Fibroblast of villous mesenchyme (primary cell): ENCODE results near the gene NLGN1. TPM values are rescaled to one million over a fixed set of nuclear protein-coding genes. Genes with fewer than 3 reads are reported as not detected.

Source experiments
- DNase-seq: peaks from one replicate; pipeline ENCODE4 v3.0.0-alpha.2; 2010; ENCODE audit warnings: low read depth
- H3K4me3 ChIP-seq: 2 replicates; pipeline ENCODE4 v1.5.1; 2011; ENCODE audit warnings: low read depth, mild to moderate bottlenecking, low read length
- CTCF ChIP-seq: IDR thresholded peaks from 2 replicates; pipeline ENCODE4 v1.5.1; 2012; ENCODE audit warnings: low read depth, mild to moderate bottlenecking, low read length; ENCODE audit not compliant: insufficient read depth
- total RNA-seq: library from RNA; depleted of rRNA; stranded (reverse); fragments of >200 nt; gene quantifications from 2 replicates; pipeline ENCODE4 v1.2.3, GENCODE V29; 2012

The NLGN1 gene
- total RNA-seq, 1 donor: 18.1 TPM

GRCh38 chr3:174315225-174315624 is 917.7 kb downstream of the NLGN1 start:
- TF ChIP-seq CTCF: no peak
- no peak overlapping the region for H3K4me3 ChIP-seq
- DNase-seq: no peak

DNA sequence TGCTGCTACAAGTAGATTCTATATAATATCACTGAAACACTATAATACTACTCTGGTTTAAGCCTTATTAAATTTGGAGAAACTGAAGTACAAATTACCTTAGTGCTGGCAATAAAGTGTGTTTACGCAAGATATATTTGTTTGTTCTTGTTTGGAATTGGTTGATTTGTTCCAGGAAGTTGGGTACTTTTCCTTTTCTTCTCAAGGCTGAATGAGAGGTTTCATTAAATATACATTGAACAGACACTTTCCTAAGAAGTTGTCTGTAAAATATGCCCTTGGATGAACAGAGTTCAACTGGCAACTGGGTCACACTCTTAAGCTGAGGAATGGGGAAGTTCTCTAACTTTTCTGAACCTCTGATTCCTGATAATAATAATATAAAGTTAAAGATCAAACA is 919.5 kb downstream of the NLGN1 start:
- H3K4me3 ChIP-seq: no peak overlapping the region
- TF ChIP-seq CTCF: no peak

GRCh38 chr3:174318181-174318580 is 920.6 kb downstream of the NLGN1 start:
- H3K4me3 ChIP-seq: no peak overlapping the region
- DNase-seq: no peak
- TF ChIP-seq CTCF: no peak

More for the DNA sequence above, 919.5 kb downstream of the NLGN1 start:
- peak; percentile 4 for DNase-seq

DNA sequence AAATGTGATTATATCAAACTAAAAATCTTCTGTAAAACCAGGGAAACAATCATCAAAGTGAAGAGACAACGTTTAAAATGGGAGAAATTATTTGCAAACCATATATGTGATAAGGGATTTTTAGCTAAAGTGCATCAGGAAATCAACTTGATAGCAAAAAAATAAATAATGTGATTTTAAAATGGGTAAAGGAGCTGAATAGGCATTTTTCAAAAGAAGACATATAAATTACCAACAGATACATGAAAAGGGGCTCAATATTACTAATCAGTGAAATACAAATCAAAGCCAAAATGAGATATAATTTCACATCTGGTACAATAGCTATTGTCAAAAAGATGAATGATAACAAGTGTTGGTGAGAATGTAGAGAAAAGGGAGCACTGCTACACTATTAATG is 924.0 kb downstream of the NLGN1 start:
- TF ChIP-seq CTCF: no peak
- DNase-seq: no peak
- H3K4me3 ChIP-seq: no peak overlapping the region

GRCh38 chr3:174322789-174323188 is 925.2 kb downstream of the NLGN1 start:
- TF ChIP-seq CTCF: no peak
- no peak for DNase-seq
- no peak overlapping the region for H3K4me3 ChIP-seq

DNA sequence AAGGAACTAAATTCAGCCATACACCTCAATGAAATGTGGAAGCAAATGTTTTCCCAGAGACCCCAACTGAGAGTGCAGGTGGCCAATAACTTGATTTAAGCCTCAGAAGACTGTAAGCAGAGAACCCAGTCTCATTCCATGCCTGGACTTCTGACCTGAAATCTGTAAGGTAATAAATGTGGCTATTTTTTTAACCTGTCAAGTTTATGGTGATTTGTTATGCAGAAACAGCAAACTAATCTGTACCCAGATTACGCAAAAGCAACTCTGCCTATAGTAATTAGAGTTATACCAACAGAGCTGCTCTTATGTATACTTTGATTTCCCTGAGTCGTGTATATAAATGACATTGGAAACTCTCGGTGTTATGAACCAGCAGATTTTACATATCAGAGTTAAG is 927.6 kb downstream of the NLGN1 start:
- no peak for DNase-seq
- H3K4me3 ChIP-seq: no peak overlapping the region
- no peak for TF ChIP-seq CTCF
